ENCODE results near the gene BST1. TPM values are rescaled to one million over a fixed set of nuclear protein-coding genes. Genes with fewer than 3 reads are reported as not detected.

BST1 gene
- total and polyA plus RNA-seq, 2 experiments from 2014 or later: 0.99 to 1.8 TPM

DNA sequence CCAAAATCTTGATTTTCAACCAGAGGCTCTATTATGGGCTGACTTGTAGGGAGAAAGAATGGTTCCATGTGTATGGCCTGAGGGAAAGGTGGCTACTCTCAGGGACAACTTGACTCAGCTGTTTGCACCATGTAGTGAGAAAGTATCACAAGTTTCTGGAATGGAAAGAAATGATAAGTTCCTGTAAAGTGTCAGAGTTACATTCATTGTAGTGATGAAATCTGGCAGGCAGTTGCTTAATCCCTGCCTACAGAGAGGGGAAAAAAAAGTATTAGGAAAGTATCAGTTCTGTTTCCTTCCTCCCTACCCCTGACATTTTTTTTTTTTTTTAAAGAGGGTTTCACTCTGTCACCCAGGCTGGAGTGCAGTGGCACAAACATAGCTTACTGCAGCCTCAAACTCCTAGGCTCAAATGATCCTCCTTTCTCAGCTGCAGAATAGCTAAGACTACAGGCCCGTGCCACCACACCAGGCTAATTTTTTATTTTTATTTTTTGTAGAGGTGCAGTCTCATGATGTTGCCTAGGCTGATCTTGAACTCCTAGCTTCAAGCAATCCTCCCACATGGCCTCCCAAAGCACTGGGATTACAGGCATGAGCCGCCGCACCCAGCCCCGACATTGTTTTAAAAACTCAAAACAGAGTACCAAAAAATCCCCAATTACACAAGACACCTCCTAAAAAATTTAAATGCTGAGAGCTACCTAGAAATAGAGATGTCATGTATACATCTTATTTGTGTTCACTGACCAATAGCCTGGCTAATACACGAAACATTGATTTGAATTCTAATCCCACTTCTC is 42.9 kb upstream of the BST1 start:
- Mint-ChIP-seq H3K9me3 (no peaks in the 10 kb centered on the region), H3K36me3 (ENCODE audit: low read depth) (no peaks in the 10 kb centered on the region), H3K4me1 (peaks cover 13% of the 10 kb centered on the region; the same call in 2 of the 3 replicates), H3K27me3 (ENCODE audit: insufficient read depth, low read depth, poor library complexity) (peaks cover 14% of the 10 kb centered on the region), H3K4me3 (no peak overlapping the region), H3K27ac (0 out of 2 replicates have a peak overlapping the region, but pooled peaks have one; percentile 48)
- ATAC-seq (no peak), DNase-seq (ENCODE audit: low spot score) (no peak)
- Histone ChIP-seq H3K27me3 (ENCODE audit: insufficient read depth) (no peaks in the 10 kb centered on the region), H3K4me1 (ENCODE audit: insufficient read depth) (peaks cover 8% of the 10 kb centered on the region; the same call in 1 of the 2 replicates), H4K20me1 (replicated peaks; ENCODE audit: insufficient read depth) (no peaks in the 10 kb centered on the region), H3K4me3 (no peak overlapping the region), H3K27ac (ENCODE audit: low read depth) (no peak overlapping the region), H3K79me2 (replicated peaks; ENCODE audit: insufficient read depth) (no peaks in the 10 kb centered on the region), H2AFZ (no peak overlapping the region), H3F3A (replicated peaks; ENCODE audit: low read depth) (no peaks in the 10 kb centered on the region), H3K36me3 (ENCODE audit: insufficient read depth) (peaks cover 7% of the 10 kb centered on the region; the same call in 1 of the 2 replicates), H3K4me2 (no peak overlapping the region), H3K9me2 (ENCODE audit: insufficient read depth) (no peaks in the 10 kb centered on the region)
- TF ChIP-seq ZNF462 (CRISPR knock-in tag; IDR thresholded peaks at IDR 0.05) (no peak), CREB1 (CRISPR knock-in tag; IDR thresholded peaks at IDR 0.05; ENCODE audit: low read depth) (no peak), STAT1 (IDR thresholded peaks at IDR 0.05; ENCODE audit: unreplicated experiment) (no peak), POLR2AphosphoS5 (IDR thresholded peaks at IDR 0.05; ENCODE audit: low read depth) (no peak), EZH2 (IDR thresholded peaks at IDR 0.05; ENCODE audit: low read depth, unreplicated experiment) (no peak), NANOG (IDR thresholded peaks at IDR 0.05; ENCODE audit: borderline replicate concordance) (no peak), JUNB (IDR thresholded peaks at IDR 0.05; ENCODE audit: unreplicated experiment) (no peak), ZNF114 (CRISPR knock-in tag; IDR thresholded peaks at IDR 0.05) (no peak), EZH2phosphoT487 (IDR thresholded peaks at IDR 0.05; ENCODE audit: unreplicated experiment) (no peak), ZNF331 (CRISPR knock-in tag; IDR thresholded peaks at IDR 0.05; ENCODE audit: low read depth) (no peak), CTCF (conservative IDR thresholded peaks at IDR 0.05; ENCODE audit: low read depth in 2 of 2) (no peak)
- TF ChIP-seq, protein P1, sequence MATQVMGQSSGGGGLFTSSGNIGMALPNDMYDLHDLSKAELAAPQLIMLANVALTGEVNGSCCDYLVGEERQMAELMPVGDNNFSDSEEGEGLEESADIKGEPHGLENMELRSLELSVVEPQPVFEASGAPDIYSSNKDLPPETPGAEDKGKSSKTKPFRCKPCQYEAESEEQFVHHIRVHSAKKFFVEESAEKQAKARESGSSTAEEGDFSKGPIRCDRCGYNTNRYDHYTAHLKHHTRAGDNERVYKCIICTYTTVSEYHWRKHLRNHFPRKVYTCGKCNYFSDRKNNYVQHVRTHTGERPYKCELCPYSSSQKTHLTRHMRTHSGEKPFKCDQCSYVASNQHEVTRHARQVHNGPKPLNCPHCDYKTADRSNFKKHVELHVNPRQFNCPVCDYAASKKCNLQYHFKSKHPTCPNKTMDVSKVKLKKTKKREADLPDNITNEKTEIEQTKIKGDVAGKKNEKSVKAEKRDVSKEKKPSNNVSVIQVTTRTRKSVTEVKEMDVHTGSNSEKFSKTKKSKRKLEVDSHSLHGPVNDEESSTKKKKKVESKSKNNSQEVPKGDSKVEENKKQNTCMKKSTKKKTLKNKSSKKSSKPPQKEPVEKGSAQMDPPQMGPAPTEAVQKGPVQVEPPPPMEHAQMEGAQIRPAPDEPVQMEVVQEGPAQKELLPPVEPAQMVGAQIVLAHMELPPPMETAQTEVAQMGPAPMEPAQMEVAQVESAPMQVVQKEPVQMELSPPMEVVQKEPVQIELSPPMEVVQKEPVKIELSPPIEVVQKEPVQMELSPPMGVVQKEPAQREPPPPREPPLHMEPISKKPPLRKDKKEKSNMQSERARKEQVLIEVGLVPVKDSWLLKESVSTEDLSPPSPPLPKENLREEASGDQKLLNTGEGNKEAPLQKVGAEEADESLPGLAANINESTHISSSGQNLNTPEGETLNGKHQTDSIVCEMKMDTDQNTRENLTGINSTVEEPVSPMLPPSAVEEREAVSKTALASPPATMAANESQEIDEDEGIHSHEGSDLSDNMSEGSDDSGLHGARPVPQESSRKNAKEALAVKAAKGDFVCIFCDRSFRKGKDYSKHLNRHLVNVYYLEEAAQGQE (IDR thresholded peaks at IDR 0.05; ENCODE audit: unreplicated experiment): no peak
- TF ChIP-seq, protein P2, sequence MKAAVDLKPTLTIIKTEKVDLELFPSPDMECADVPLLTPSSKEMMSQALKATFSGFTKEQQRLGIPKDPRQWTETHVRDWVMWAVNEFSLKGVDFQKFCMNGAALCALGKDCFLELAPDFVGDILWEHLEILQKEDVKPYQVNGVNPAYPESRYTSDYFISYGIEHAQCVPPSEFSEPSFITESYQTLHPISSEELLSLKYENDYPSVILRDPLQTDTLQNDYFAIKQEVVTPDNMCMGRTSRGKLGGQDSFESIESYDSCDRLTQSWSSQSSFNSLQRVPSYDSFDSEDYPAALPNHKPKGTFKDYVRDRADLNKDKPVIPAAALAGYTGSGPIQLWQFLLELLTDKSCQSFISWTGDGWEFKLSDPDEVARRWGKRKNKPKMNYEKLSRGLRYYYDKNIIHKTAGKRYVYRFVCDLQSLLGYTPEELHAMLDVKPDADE (IDR thresholded peaks at IDR 0.05): no peak

Measured in GM23338 (cell line).